NCI-H2171 treated with DMSO at 0.1 percent for 48 hours (cell line): ENCODE measurements around the gene OSBPL9.

Experiments used
- DNase-seq: peaks from one replicate; lab custom pipeline; 2025; lab: John Stamatoyannopoulos, UW

The OSBPL9 gene

GRCh38 chr1:51741121-51741681 lies 124.3 kb downstream of the OSBPL9 start:
- DNase-seq = no peak

GRCh38 chr1:51744506-51745303 lies 127.8 kb downstream of the OSBPL9 start:
- no peak for DNase-seq

GRCh38 chr1:51745304-51745570 lies 128.3 kb downstream of the OSBPL9 start:
- no peak for DNase-seq

GRCh38 chr1:51749151-51749550 lies 132.3 kb downstream of the OSBPL9 start:
- no peak for DNase-seq

GRCh38 chr1:51750218-51750617 lies 133.3 kb downstream of the OSBPL9 start:
- no peak for DNase-seq

GRCh38 chr1:51750729-51751128 lies 133.8 kb downstream of the OSBPL9 start:
- no peak for DNase-seq

GRCh38 chr1:51752073-51752948 lies 135.4 kb downstream of the OSBPL9 start:
- no peak for DNase-seq

- no peak for DNase-seq
Observed at GRCh38 chr1:51753969-51754368, 137.1 kb downstream of the OSBPL9 start.

- DNase-seq = no peak
Observed at GRCh38 chr1:51754666-51755065, 137.8 kb downstream of the OSBPL9 start.

GRCh38 chr1:51755437-51755836 lies 138.5 kb downstream of the OSBPL9 start:
- DNase-seq = no peak

GRCh38 chr1:51756290-51756689 lies 139.4 kb downstream of the OSBPL9 start:
- DNase-seq = no peak

- no peak for DNase-seq
Observed at GRCh38 chr1:51758310-51758709, 141.4 kb downstream of the OSBPL9 start.

- DNase-seq = no peak
Observed at GRCh38 chr1:51760872-51761271, 144.0 kb downstream of the OSBPL9 start.

GRCh38 chr1:51761351-51761750 lies 144.5 kb downstream of the OSBPL9 start:
- DNase-seq = no peak

- DNase-seq = peak; percentile 49
Observed at GRCh38 chr1:51768971-51769588, 152.2 kb downstream of the OSBPL9 start.

- no peak for DNase-seq
Observed at GRCh38 chr1:51776408-51776807, 159.5 kb downstream of the OSBPL9 start.

GRCh38 chr1:51780927-51781326 lies 164.0 kb downstream of the OSBPL9 start:
- no peak for DNase-seq

- no peak for DNase-seq
Observed at GRCh38 chr1:51784997-51785421, 168.1 kb downstream of the OSBPL9 start.

- no peak for DNase-seq
Observed at GRCh38 chr1:51788938-51789337, 172.0 kb downstream of the OSBPL9 start.

GRCh38 chr1:51789342-51789741 lies 172.4 kb downstream of the OSBPL9 start:
- no peak for DNase-seq

- no peak for DNase-seq
Observed at GRCh38 chr1:51790385-51790784, 173.5 kb downstream of the OSBPL9 start.

GRCh38 chr1:51791888-51792287 lies 175.0 kb downstream of the OSBPL9 start:
- no peak for DNase-seq

- no peak for DNase-seq
Observed at GRCh38 chr1:51792864-51793263, 176.0 kb downstream of the OSBPL9 start.
